CD14-positive monocyte (primary cell): Measurements from ENCODE around the gene FAM174B. TPM values are rescaled to one million over a fixed set of nuclear protein-coding genes. Genes with fewer than 3 reads are reported as not detected.

Experiments used
- DNase-seq, 3 donors: peaks; one replicate each; pipeline ENCODE4 v3.0.0-alpha.2; 2011 to 2022
- H2AFZ ChIP-seq: 2 replicates; pipeline ENCODE4 v1.6.0; 2012; ENCODE audit warnings: mild to moderate bottlenecking, low read depth, low read length, inconsistent platforms; ENCODE audit not compliant: insufficient read depth, poor library complexity, severe bottlenecking
- H3K27ac ChIP-seq, 2 donors: 1 replicate in 1 of 2; 2 replicates in 1 of 2; pipeline ENCODE4 v1.5.1; 2012 to 2013; ENCODE audit warnings: low read length in 2 of 2, control low read depth in 1 of 2, inconsistent platforms in 1 of 2, low read depth in 1 of 2, mild to moderate bottlenecking in 1 of 2
- H3K27me3 ChIP-seq, 2 donors: one replicate each; pipeline versions ENCODE4 v1.6.0 to v1.6.1; 2011 to 2013; ENCODE audit warnings: low read length in 2 of 2; ENCODE audit not compliant: control insufficient read depth in 2 of 2, insufficient read depth in 2 of 2
- H3K36me3 ChIP-seq, 2 donors: replicated peaks in 1 of 2; 1 replicate in 1 of 2; 2 replicates in 1 of 2; pipeline versions ENCODE4 v1.5.1 to v1.6.1; 2012 to 2013; ENCODE audit warnings: low read length in 2 of 2, control low read depth in 1 of 2, inconsistent platforms in 1 of 2, mild to moderate bottlenecking in 1 of 2; ENCODE audit not compliant: insufficient read depth in 2 of 2, control insufficient read depth in 1 of 2
- H3K4me1 ChIP-seq, 2 donors: 1 replicate in 1 of 2; 2 replicates in 1 of 2; pipeline versions ENCODE4 v1.5.1 to v1.6.1; 2012 to 2013; ENCODE audit warnings: low read length in 2 of 2, control low read depth in 1 of 2, inconsistent platforms in 1 of 2, mild to moderate bottlenecking in 1 of 2, moderate library complexity in 1 of 2; ENCODE audit not compliant: insufficient read depth in 2 of 2, control insufficient read depth in 1 of 2
- H3K4me2 ChIP-seq: replicated peaks from 2 replicates; pipeline ENCODE3; 2012; ENCODE audit warnings: low read length, moderate library complexity, mild to moderate bottlenecking; ENCODE audit not compliant: poor library complexity, severe bottlenecking; ENCODE audit errors: extremely low read depth
- H3K4me3 ChIP-seq, 3 experiments: fragments of 200-600 bp in 1 of 3; sonication (generic) in 1 of 3; replicated peaks in 1 of 3; 1 replicate in 2 of 3; 2 replicates in 1 of 3; pipeline ENCODE4 v1.5.1; 2011 to 2013; ENCODE audit warnings: low read length in 3 of 3, mild to moderate bottlenecking in 3 of 3, control low read depth in 2 of 3, low read depth in 2 of 3, inconsistent platforms in 1 of 3, moderate library complexity in 1 of 3
- H3K79me2 ChIP-seq: 2 replicates; pipeline ENCODE4 v1.6.0; 2012; ENCODE audit warnings: mild to moderate bottlenecking, control low read depth, inconsistent platforms, low read length, moderate library complexity; ENCODE audit not compliant: insufficient read depth
- H3K9ac ChIP-seq: 2 replicates; pipeline ENCODE4 v1.6.0; 2017; ENCODE audit warnings: low read length, mild to moderate bottlenecking; ENCODE audit not compliant: insufficient read depth, poor library complexity, severe bottlenecking
- H3K9me3 ChIP-seq, 2 donors: replicated peaks in 1 of 2; 1 replicate in 1 of 2; 2 replicates in 1 of 2; pipeline versions ENCODE4 v1.5.1 to v1.6.1; 2012 to 2013; ENCODE audit warnings: low read length in 2 of 2, control low read depth in 1 of 2; ENCODE audit not compliant: control insufficient read depth in 1 of 2, insufficient read depth in 1 of 2
- H4K20me1 ChIP-seq: 2 replicates; pipeline ENCODE4 v1.6.0; 2012; ENCODE audit warnings: mild to moderate bottlenecking, low read length, control low read depth, moderate library complexity; ENCODE audit not compliant: insufficient read depth
- H3K27ac Mint-ChIP-seq, 7 donors: one replicate each; pipeline ENCODE4 v1.8.0; 2020; ENCODE audit warnings: mild to moderate bottlenecking in 7 of 7, mixed read lengths in 7 of 7, moderate library complexity in 6 of 7, inconsistent platforms in 2 of 7
- H3K27me3 Mint-ChIP-seq, 3 donors: one replicate each; pipeline ENCODE4 v1.8.0; 2021 to 2022; ENCODE audit warnings: low read depth in 3 of 3, mild to moderate bottlenecking in 3 of 3, mixed read lengths in 3 of 3, moderate library complexity in 3 of 3, inconsistent platforms in 1 of 3
- H3K36me3 Mint-ChIP-seq, 2 donors: one replicate each; pipeline ENCODE4 v1.8.0; 2020; ENCODE audit warnings: mixed read lengths in 2 of 2, inconsistent platforms in 1 of 2, mild to moderate bottlenecking in 1 of 2
- H3K4me1 Mint-ChIP-seq: one replicate; pipeline ENCODE4 v1.8.0; 2020; ENCODE audit warnings: mild to moderate bottlenecking, mixed read lengths
- H3K4me3 Mint-ChIP-seq, 2 donors: one replicate each; pipeline ENCODE4 v1.8.0; 2020; ENCODE audit warnings: mild to moderate bottlenecking in 2 of 2, mixed read lengths in 2 of 2, moderate library complexity in 1 of 2
- H3K9me3 Mint-ChIP-seq, 7 donors: one replicate each; pipeline ENCODE4 v1.8.0; 2020 to 2022; ENCODE audit warnings: mixed read lengths in 7 of 7, mild to moderate bottlenecking in 6 of 7, moderate library complexity in 6 of 7, inconsistent platforms in 2 of 7
- WGBS: methylation state at CpG from one replicate; pipeline ENCODE4 v1.1.5; 2013; ENCODE audit warnings: missing lambda C conversion rate; ENCODE audit not compliant: insufficient coverage; 5-methylcytosine and 5-hydroxymethylcytosine counted together
- intact Hi-C, 2 donors: fragments of 100-400 bp; cut with micrococcal nuclease; formaldehyde crosslinking; loops; one replicate each; pipeline versions ENCODE4 v1.15.0 to v1.15.1; 2023
- polyA plus RNA-seq, 3 donors: library from polyadenylated mRNA; depleted of rRNA in 1 of 3; unstranded in 2 of 3; stranded (reverse) in 1 of 3; fragments of 300-500 nt in 2 of 3; fragments of >200 nt in 1 of 3; fragmentation: Illumina TruSeq in 2 of 3; gene quantifications; 1 replicate in 2 of 3; 2 replicates in 1 of 3; pipeline ENCODE4 v1.2.3, GENCODE V29; 2012 to 2021
- TF ChIP-seq, protein P1 (sequence below): fragments of 200-600 bp; IDR thresholded peaks from one replicate; pipeline ENCODE4 v1.8.0; 2022; ENCODE audit warnings: antibody characterized with exemption, mild to moderate bottlenecking

The FAM174B gene
- polyA plus RNA-seq, 3 donors = 2.2 to 4.7 (median 3.2) TPM

DNA sequence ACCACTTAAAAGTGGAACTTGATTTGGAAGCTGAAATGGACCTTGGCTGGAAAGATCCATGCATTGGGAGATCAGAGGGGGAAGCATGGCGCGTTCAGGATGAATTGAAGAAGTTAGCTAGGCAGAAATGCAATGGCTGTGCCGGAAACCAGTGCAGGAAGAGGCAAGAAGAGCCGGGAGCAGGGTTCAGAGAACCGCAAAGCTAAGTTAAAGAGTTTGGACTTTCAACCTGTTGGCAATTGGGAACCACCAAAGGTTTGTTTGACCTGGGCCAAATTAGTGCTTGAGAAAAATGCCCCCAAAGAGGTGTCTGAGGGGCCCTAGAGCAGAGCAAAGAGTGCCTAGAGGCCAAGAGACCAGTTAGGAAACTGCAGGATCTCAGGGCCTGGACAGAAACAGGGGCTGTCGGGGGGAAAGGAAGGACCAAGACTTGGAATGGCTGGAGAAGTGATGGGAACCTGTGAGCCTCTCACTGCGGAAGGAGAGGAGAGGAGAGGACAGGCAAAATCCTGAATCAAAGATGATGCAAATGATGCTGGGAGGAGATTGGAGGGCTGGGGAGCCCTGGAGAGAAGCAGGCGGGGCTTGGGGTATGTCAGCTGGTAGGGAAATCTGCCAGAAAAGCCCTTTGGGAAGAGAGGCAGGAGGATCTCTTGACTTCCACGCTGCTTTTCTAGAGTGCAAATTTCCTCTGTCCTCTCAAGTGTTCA is 49.3 kb downstream of the FAM174B start:
- Histone ChIP-seq H3K4me2 (no peak overlapping the region), H3K27ac (no peak overlapping the region), H3K9me3 (no peaks in the 10 kb centered on the region), H3K27me3 (no peaks in the 10 kb centered on the region), H2AFZ (no peak overlapping the region), H3K36me3 (no peaks in the 10 kb centered on the region), H3K4me1 (no peaks in the 10 kb centered on the region), H3K79me2 (no peaks in the 10 kb centered on the region), H3K9ac (no peak overlapping the region), H3K4me3 (no peak overlapping the region), H4K20me1 (no peaks in the 10 kb centered on the region)
- no peaks in the 10 kb centered on the region for H3K36me3 Mint-ChIP-seq
- peaks cover 0 to 17% (median 4%) of the 10 kb centered on the region in 7 donors for H3K9me3 Mint-ChIP-seq
- intact Hi-C loops = no loop called here
- peaks cover 3 to 9% (median 3%) of the 10 kb centered on the region in 3 donors for H3K27me3 Mint-ChIP-seq
- WGBS = 96% methylated on average over 9 of the region's 9 CpGs
- H3K27ac Mint-ChIP-seq = peak overlapping the region in 1 of 7 donors; percentile 3
- no peak for DNase-seq
- H3K4me1 Mint-ChIP-seq = no peaks in the 10 kb centered on the region
- H3K4me3 Mint-ChIP-seq = no peak overlapping the region
- TF ChIP-seq, protein P1, sequence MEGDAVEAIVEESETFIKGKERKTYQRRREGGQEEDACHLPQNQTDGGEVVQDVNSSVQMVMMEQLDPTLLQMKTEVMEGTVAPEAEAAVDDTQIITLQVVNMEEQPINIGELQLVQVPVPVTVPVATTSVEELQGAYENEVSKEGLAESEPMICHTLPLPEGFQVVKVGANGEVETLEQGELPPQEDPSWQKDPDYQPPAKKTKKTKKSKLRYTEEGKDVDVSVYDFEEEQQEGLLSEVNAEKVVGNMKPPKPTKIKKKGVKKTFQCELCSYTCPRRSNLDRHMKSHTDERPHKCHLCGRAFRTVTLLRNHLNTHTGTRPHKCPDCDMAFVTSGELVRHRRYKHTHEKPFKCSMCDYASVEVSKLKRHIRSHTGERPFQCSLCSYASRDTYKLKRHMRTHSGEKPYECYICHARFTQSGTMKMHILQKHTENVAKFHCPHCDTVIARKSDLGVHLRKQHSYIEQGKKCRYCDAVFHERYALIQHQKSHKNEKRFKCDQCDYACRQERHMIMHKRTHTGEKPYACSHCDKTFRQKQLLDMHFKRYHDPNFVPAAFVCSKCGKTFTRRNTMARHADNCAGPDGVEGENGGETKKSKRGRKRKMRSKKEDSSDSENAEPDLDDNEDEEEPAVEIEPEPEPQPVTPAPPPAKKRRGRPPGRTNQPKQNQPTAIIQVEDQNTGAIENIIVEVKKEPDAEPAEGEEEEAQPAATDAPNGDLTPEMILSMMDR = no peak

DNA sequence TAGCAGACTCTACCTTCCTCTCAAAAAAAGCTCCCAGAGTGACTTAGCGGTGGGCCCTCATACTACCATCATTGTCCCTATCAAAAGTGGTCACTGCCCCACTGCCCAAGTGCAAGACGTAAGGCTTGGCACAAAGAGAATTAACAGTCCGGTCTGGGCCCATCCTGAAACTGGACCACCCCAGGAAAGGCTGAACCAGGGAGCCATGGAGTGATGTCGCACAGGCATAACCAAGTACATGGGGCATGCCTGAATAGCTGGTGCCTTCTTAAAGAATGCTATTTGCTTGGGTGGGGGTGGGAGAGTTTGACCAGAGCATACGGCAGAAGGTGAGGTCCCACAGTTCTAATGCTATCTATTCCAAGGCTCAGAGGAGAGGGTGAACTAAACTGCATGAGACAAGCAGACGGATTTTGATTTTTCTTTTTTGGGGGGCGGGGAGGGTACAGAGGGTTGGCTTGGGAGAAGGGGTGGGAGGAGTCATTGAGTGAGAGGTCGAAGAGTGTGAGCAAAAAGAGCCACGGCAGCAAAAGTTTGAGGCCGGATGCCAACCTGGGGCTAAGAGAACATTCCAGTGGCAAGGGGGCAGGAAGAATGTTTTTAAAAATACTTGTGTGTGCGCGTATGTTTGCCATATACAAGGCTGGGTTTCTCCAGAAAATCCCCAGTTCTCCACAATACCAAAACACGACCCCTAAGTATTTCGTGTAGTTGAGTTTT is 50.2 kb downstream of the FAM174B start:
- H3K4me3 ChIP-seq = no peak overlapping the region
- H3K9ac ChIP-seq = no peak overlapping the region
- H4K20me1 ChIP-seq = no peaks in the 10 kb centered on the region
- DNase-seq = no peak
- H3K36me3 ChIP-seq = no peaks in the 10 kb centered on the region
- no peaks in the 10 kb centered on the region for H3K27me3 ChIP-seq
- TF ChIP-seq, protein P1 = no peak
- H3K9me3 ChIP-seq = no peaks in the 10 kb centered on the region
- WGBS = 88% methylated on average over 10 of the region's 14 CpGs
- intact Hi-C loops = no loop called here
- no peaks in the 10 kb centered on the region for H3K79me2 ChIP-seq
- H3K4me2 ChIP-seq = no peak overlapping the region
- H3K4me3 Mint-ChIP-seq = no peak overlapping the region
- H3K27ac ChIP-seq = no peak overlapping the region
- no peaks in the 10 kb centered on the region for H3K36me3 Mint-ChIP-seq
- H2AFZ ChIP-seq = no peak overlapping the region
- H3K4me1 Mint-ChIP-seq = no peaks in the 10 kb centered on the region
- no peak overlapping the region for H3K27ac Mint-ChIP-seq
- H3K27me3 Mint-ChIP-seq = peaks cover 3 to 9% (median 3%) of the 10 kb centered on the region in 3 donors
- H3K9me3 Mint-ChIP-seq = peaks cover 0 to 17% (median 4%) of the 10 kb centered on the region in 7 donors
- no peaks in the 10 kb centered on the region for H3K4me1 ChIP-seq
